ENCODE measurements around the gene TLE6.

GRCh38 chr19:2982561-2982960 is 5.2 kb downstream of the TLE6 start:
- no peak for TF ChIP-seq REST (IDR thresholded peaks at IDR 0.05; ENCODE audit: insufficient read depth in 1 of 2, low read depth in 2 of 2, low read length in 2 of 2)
- no peak for TF ChIP-seq POLR2AphosphoS5 (IDR thresholded peaks at IDR 0.05; ENCODE audit: low read depth, low read length)
- TF ChIP-seq TAF1 (IDR thresholded peaks at IDR 0.05; ENCODE audit: borderline replicate concordance, insufficient read depth, low read length), result no peak

All from PFSK-1 (cell line).